Activated naive CD4-positive, alpha-beta T cell (primary cell): Measurements from ENCODE around the gene YPEL3.

Experiments
- DNase-seq, 4 experiments: peaks; one replicate each; lab custom pipeline; 2025; lab: John Stamatoyannopoulos, UW

The YPEL3 gene

DNA sequence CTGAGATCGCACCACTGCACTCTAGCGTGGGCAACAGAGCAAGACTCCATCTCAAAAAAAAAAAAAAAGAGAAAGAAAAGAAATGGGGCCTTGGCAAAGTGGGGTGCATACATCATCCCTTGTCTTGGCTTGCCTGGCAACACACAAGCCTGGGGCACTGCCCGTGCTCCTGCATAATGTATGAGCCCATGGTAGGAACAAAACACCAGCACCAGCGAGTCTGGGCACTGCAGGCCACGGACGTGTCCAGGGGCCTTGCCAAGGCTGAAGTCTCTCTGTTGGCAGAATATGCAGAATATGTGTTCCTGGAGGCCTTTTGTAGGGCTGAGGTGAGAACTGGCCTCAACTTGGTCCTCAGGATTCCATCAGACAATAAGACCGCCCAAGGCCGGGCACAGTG lies 46.1 kb downstream of the YPEL3 start:
- DNase-seq = no peak

DNA sequence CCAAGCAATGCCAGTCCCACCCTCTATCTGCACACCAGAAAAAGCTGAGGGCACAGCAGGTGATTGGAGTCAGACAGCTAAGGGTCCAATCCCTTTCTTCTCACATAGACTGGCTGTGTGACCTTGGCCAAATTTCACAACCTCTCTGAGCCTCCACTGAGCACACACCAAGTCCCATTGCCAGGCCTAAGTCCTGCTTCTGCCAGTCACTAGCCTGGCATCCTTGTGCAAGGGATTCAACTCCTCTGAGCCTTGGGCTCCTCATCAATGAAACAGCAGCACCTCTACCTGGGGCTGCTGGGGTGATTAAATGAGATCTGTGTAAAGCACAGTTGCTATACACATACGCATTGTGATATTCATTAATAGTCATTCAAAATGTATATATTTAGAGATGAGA lies 49.4 kb downstream of the YPEL3 start:
- DNase-seq = no peak

GRCh38 chr16:30046178-30046577 lies 49.8 kb downstream of the YPEL3 start:
- no peak for DNase-seq
